ENCODE results near the gene FAM114A2.
"Not testable (repeated sequence)": the region's sequence is repeated elsewhere in the genome, so short reads cannot be mapped to it uniquely, and the experiment has no call there.

Gene FAM114A2

GRCh38 chr5:154047324-154047723 is 8.6 kb upstream of the FAM114A2 start:
- no peak for DNase-seq

GRCh38 chr5:154046486-154046885 is 7.8 kb upstream of the FAM114A2 start:
- no peak for DNase-seq

- DNase-seq, result no peak
These were observed 5.9 kb upstream of the FAM114A2 start for GRCh38 chr5:154044581-154044980.

GRCh38 chr5:154044099-154044498 is 5.4 kb upstream of the FAM114A2 start:
- DNase-seq, result no peak

- no peak for DNase-seq
These were observed 4.1 kb upstream of the FAM114A2 start for GRCh38 chr5:154042766-154043165.

- DNase-seq, result no peak
These were observed 734 bp upstream of the FAM114A2 start for GRCh38 chr5:154039458-154039829.

GRCh38 chr5:154038261-154038706 is 426 bp downstream of the FAM114A2 start:
- DNase-seq, result peak; percentile 17

- DNase-seq, result no peak
These were observed 3.8 kb downstream of the FAM114A2 start for GRCh38 chr5:154034944-154035343.

- DNase-seq, result no peak
These were observed 6.7 kb downstream of the FAM114A2 start for GRCh38 chr5:154031937-154032489.

GRCh38 chr5:154025951-154026350 is 12.8 kb downstream of the FAM114A2 start:
- DNase-seq, result no peak

GRCh38 chr5:154018919-154019318 is 19.8 kb downstream of the FAM114A2 start:
- DNase-seq, result not testable (repeated sequence)

- no peak for DNase-seq
These were observed 23.5 kb downstream of the FAM114A2 start for GRCh38 chr5:154015071-154015693.

- DNase-seq, result no peak
These were observed 28.1 kb downstream of the FAM114A2 start for GRCh38 chr5:154010660-154011059.

- DNase-seq, result no peak
These were observed 33.1 kb downstream of the FAM114A2 start for GRCh38 chr5:154005648-154006047.

- DNase-seq, result no peak
These were observed 36.1 kb downstream of the FAM114A2 start for GRCh38 chr5:154002511-154003020.

GRCh38 chr5:154002093-154002492 is 36.6 kb downstream of the FAM114A2 start:
- DNase-seq, result no peak

- DNase-seq, result no peak
These were observed 38.0 kb downstream of the FAM114A2 start for GRCh38 chr5:154000703-154001102.

- no peak for DNase-seq
These were observed 38.7 kb downstream of the FAM114A2 start for GRCh38 chr5:153999995-154000394.

GRCh38 chr5:153998768-153999167 is 39.9 kb downstream of the FAM114A2 start:
- DNase-seq, result no peak

GRCh38 chr5:153998010-153998409 is 40.7 kb downstream of the FAM114A2 start:
- no peak for DNase-seq

GRCh38 chr5:153991168-153991567 is 47.5 kb downstream of the FAM114A2 start:
- no peak for DNase-seq

GRCh38 chr5:153988510-153988909 is 50.2 kb downstream of the FAM114A2 start:
- no peak for DNase-seq

GRCh38 chr5:153987301-153987700 is 51.4 kb downstream of the FAM114A2 start:
- no peak for DNase-seq

- no peak for DNase-seq
These were observed 53.2 kb downstream of the FAM114A2 start for GRCh38 chr5:153985498-153985897.

GRCh38 chr5:153983885-153984284 is 54.8 kb downstream of the FAM114A2 start:
- no peak for DNase-seq

Data from T-helper 9 cell (primary cell).